COLO668 (cell line): ENCODE results near the gene ZNF584.
A peak's percentile ranks its signal among the peaks of the same experiment; 100 is the strongest.

Experiments
- DNase-seq: peaks from one replicate; lab custom pipeline; 2025; ENCODE audit not compliant: unreplicated experiment; lab: John Stamatoyannopoulos, UW

The ZNF584 gene

DNA sequence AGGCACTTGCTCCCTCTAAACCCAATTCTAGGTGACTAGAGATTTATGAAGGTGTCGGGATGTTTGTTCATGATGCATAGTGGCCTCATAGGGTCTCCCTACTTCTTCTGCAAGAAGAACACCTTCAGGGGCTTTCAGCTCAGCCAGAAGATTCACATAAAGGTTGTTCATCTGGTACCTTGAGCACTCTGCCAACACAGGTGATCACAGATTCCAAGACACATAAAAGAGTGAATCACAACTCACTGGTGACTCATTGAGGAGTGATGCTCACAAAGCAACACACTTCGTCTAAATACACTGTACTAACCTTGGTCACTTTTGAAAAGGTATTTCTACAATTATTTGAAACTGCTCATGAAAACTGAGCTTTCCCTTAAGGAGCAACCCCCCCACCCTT, 51.6 kb downstream of the ZNF584 start:
- DNase-seq = no peak

DNA sequence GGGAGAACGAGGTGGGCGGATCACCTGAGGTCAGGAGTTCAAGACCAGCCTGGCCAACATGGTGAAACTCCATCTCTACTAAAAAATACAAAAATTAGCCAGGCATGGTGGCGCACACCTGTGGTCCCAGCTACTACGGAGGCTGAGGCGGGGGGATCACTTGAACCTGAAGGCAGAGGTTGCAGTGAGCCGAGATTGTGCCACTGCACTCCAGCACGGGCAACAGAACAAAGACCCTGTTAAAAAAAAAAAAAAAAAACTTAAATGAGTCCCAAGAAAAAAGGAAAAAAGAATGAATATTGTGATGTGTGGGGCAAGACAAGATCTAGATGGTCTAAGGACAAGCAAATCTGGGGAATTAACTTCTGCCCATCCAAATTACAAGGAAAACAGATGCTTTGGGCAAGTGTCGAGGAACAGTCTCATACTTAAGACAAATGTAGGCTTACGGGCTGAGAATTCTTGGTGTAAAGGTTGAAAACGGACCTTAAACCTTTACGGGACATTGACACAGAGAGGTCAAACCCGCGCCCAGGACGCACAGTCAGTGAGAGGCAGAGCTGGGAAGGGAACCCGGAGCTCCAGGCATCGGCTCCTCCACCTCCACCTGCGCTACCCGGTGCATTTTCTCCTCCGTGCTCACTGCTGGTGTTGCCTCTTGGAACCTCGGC, 57.8 kb downstream of the ZNF584 start:
- DNase-seq = no peak

DNA sequence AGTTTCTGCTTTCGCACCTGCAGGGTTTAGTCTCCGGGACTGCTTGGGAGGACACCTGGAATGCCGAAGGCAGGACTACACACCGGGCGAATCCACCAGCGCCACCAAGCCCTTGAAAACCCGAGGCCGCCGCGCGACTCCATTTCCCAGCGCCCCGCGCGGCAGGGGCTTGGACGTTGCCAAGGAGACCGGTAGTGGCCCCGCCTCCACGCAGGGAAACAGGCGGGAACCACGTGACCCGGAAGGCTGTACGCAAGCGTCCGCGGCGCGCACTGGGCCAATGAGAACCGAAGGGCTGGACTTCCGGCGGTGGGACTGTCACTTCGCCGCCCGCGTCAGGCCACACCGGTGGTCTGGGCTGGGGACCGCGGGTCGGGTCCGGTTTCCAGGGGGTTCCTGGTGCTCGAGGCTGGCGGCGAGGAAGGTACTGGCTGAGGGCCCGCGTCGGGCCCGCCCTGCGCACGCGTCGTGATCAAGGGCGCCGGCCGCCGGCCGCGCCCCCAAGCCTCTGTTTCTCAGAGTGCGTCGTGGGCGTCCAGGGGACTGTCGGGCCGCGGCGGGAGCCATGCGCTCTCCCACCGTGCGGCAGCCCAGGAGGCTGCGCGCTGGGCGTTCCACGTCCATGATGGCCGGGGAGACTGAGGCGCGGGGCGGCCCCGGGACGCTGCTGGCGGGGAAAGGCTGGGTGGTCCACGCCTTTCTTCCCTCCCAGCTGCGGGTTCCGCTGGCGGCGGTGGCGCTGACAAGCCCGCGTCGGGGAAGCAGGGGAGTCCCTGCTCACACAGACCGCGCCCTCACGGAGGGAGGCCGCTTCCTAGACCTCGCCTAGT, 58.5 kb downstream of the ZNF584 start, which contains the start of gene ZNF324:
TSS of gene ZNF324 (plus strand) at position 321 of the 830 bp plus-strand sequence. CDS start 2,106 bp downstream, outside the sequence.
- peak; percentile 99 for DNase-seq
